GM10847 (cell line): ENCODE results near the gene RGS2.

Source experiments
- POLR2A ChIP-seq: IDR thresholded peaks from 2 replicates; pipeline ENCODE4 v1.6.1; 2011; ENCODE audit not compliant: insufficient read length; ENCODE audit errors: extremely low read depth

The RGS2 gene

DNA sequence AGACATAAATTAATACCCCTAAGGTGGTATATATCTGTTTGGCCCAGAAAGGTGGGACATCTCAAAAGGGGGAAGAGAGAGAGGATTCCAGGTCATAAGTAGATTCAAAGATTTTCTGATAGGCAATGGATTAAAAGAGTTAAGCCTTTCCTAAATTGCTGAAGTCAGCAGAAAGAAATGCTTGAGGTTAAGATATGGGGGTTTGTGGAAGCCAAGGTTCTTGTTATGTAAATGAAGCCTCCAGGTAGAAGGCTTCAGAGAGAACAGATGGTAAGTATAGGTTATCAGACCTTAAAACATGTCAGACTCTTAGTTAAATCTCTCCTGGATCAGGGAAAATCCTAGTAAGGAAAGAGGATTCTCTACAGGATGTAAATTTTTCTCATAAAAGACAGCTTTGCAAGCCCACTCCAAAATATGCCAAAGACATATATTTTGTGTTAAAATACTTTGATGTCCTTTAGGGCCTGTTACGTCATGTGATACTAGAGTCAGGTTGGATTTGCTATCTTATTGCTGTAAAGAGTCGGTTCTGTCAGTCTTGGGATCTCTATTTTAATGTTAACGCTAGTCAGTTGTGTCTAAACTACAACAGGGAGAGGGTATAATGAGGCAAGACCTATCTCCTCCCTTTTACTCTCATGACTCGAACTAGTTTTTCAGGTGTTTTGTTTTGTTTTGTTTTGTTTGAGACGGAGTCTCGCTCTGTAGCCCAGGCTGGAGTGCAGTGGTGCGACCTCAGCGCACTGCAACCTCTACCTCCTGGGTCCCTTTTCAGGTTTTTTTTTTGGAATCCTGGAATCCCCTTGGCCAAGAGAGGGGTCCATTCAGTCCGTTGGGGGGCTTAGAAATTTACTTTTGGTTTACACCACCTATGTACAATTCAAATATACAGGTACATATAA, 30.6 kb downstream of the RGS2 start:
- no peak for TF ChIP-seq POLR2A

- TF ChIP-seq POLR2A, result no peak
These were observed 35.5 kb downstream of the RGS2 start for GRCh38 chr1:192844360-192844759.

GRCh38 chr1:192846950-192847349, 38.1 kb downstream of the RGS2 start:
- no peak for TF ChIP-seq POLR2A

DNA sequence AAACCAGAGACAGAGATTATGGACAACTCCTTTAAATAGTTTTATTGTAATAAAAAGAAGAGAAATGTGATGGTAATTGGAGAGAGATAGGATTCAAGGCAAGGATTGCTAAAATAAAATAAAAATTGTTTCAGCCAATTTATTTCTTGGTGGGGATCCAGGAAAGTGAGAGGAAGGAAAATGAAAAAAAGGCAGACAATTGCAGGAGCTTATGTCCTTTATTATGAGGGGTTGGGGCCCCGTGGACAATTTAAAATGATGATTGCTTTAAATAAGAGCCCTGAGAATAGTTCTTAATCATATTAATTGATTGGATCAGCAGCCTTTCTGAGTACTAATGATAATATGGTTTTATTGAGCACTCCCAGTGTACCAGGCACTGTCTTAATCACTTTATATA, 40.2 kb downstream of the RGS2 start:
- TF ChIP-seq POLR2A, result no peak

- TF ChIP-seq POLR2A, result no peak
These were observed 40.6 kb downstream of the RGS2 start for GRCh38 chr1:192849442-192849841.

- no peak for TF ChIP-seq POLR2A
These were observed 43.4 kb downstream of the RGS2 start for GRCh38 chr1:192852001-192852947.

GRCh38 chr1:192858456-192858855, 49.6 kb downstream of the RGS2 start:
- TF ChIP-seq POLR2A, result no peak

GRCh38 chr1:192859808-192860207, 51.0 kb downstream of the RGS2 start:
- TF ChIP-seq POLR2A, result no peak

DNA sequence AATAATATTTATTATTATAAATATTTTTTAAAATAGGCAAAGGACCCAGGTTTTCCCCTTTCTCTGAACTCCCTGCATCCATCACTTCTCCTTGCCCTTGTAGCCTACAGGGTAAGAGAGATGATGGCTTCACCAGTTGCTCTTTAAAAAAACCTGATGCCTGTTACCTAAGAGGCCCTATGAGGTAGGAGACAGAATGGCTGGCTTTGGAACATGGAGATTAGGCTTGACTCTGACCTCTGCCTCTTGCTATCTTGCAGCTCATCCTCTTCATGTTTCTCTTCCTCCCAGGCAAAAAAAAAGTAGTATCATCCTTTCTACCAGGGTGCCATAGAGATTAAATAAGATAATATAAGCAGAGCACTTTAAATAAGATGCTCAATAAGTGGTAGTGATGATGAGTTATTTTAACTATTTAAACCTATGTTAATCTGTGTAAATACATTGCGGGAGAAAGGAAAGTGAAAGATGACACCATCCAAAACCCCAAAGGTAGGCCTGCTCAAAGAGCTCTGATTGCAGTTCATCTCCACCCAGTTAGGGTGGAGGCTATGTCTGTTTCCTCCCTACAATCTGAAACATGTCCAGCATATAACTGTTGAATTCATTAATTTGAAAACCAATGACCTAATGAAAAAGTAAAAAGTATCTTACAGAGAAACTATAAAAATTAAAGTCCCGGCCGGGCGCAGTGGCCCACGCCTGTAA, 51.8 kb downstream of the RGS2 start:
- TF ChIP-seq POLR2A, result no peak

DNA sequence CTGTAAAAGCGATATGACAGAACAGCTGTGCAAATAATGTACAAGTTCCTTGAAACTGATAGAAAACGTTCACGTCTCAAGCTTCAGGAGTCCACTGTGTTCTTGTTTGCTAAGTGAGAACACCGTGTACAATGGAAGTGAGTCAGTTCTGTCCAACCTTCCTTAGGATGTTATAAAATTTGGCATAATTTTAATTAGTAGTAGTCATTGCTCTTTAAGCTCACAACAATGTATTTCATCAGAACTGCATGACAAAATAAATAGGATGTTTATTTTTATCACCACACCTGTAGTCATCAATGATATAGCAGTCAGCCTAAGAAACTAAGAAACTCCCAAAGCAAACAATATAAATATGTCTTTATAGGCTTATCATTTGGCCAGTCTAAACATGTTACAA, 53.0 kb downstream of the RGS2 start:
- no peak for TF ChIP-seq POLR2A
